H1 (cell line): Measurements from ENCODE around the gene DPEP1. TPM values are rescaled to one million over a fixed set of nuclear protein-coding genes. Genes with fewer than 3 reads are reported as not detected.

Experiments used
- CTCF ChIA-PET: fragments of 300-600 bp; sonication (Branson Sonifier 250); formaldehyde crosslinking; loops from one replicate; lab custom pipeline; 2021; ENCODE audit not compliant: partially characterized antibody; lab: Charles Lee
- POLR2A ChIA-PET: fragments of 300-600 bp; sonication (Branson Sonifier 250); formaldehyde crosslinking; loops from one replicate; lab custom pipeline; 2021; ENCODE audit warnings: inconsistent platforms; ENCODE audit not compliant: partially characterized antibody; lab: Charles Lee
- DNase-seq, 2 experiments: peaks; one replicate each; pipeline versions ENCODE4 v3.0.0 to v3.0.0-alpha.2; 2010 to 2022; ENCODE audit warnings: low spot score in 2 of 2, low read depth in 1 of 2, mixed read lengths in 1 of 2
- FAIRE-seq: peaks from 2 replicates; lab custom pipeline; 2011; peaks lifted over from hg19 to GRCh38; lab: Jason Lieb, UNC
- H2AFZ ChIP-seq: 2 replicates; pipeline ENCODE4 v1.8.1; 2012; ENCODE audit warnings: low read length, inconsistent platforms
- H2AK5ac ChIP-seq: 2 replicates; pipeline ENCODE4 v1.6.1; 2013; ENCODE audit warnings: low read depth, low read length
- H2BK120ac ChIP-seq: replicated peaks from 2 replicates; pipeline ENCODE3; 2013; ENCODE audit warnings: low read depth, low read length, inconsistent platforms
- H2BK12ac ChIP-seq: 2 replicates; pipeline ENCODE4 v1.6.1; 2013; ENCODE audit warnings: low read depth, low read length
- H2BK15ac ChIP-seq: 2 replicates; pipeline ENCODE4 v1.6.1; 2013; ENCODE audit warnings: low read length
- H2BK20ac ChIP-seq: 2 replicates; pipeline ENCODE4 v1.6.1; 2013; ENCODE audit warnings: low read length
- H2BK5ac ChIP-seq: 2 replicates; pipeline ENCODE4 v1.6.1; 2013; ENCODE audit warnings: low read depth, low read length
- H3K14ac ChIP-seq: 2 replicates; pipeline ENCODE4 v1.6.1; 2013; ENCODE audit warnings: inconsistent platforms; ENCODE audit not compliant: insufficient read length
- H3K18ac ChIP-seq: 2 replicates; pipeline ENCODE4 v1.6.1; 2013; ENCODE audit warnings: low read length; ENCODE audit errors: extremely low read depth
- H3K23ac ChIP-seq: 2 replicates; pipeline ENCODE4 v1.6.1; 2013; ENCODE audit warnings: inconsistent platforms; ENCODE audit not compliant: insufficient read length
- H3K23me2 ChIP-seq: 2 replicates; pipeline ENCODE4 v1.6.1; 2013; ENCODE audit warnings: low read depth, low read length
- H3K27ac ChIP-seq: 2 replicates; pipeline ENCODE4 v1.6.1; 2011; ENCODE audit warnings: low read depth, low read length, inconsistent platforms
- H3K27me3 ChIP-seq, 4 experiments: replicated peaks in 1 of 4; 1 replicate in 1 of 4; 2 replicates in 3 of 4; pipeline versions ENCODE4 v1.6.1 to v1.8.1; 2011 to 2013; ENCODE audit warnings: low read length in 3 of 4, mild to moderate bottlenecking in 3 of 4, inconsistent platforms in 2 of 4, mixed read lengths in 2 of 4, moderate library complexity in 1 of 4; ENCODE audit not compliant: control insufficient read depth in 3 of 4, insufficient read depth in 3 of 4; ENCODE audit errors: extremely low read depth in 1 of 4
- H3K36me3 ChIP-seq, 4 experiments: 2 replicates each; pipeline versions ENCODE4 v1.6.1 to v1.8.1; 2011 to 2013; ENCODE audit warnings: mild to moderate bottlenecking in 4 of 4, low read length in 3 of 4, moderate library complexity in 2 of 4, control low read depth in 1 of 4, inconsistent platforms in 1 of 4; ENCODE audit not compliant: insufficient read depth in 4 of 4, control insufficient read depth in 2 of 4
- H3K4ac ChIP-seq: replicated peaks from 2 replicates; pipeline ENCODE3; 2013; ENCODE audit warnings: low read length, low read depth, mixed read lengths, inconsistent platforms; ENCODE audit not compliant: insufficient read length
- H3K4me1 ChIP-seq, 4 experiments: replicated peaks in 1 of 4; 1 replicate in 1 of 4; 2 replicates in 3 of 4; pipeline versions ENCODE4 v1.6.1 to v1.8.1; 2011 to 2013; ENCODE audit warnings: low read length in 3 of 4, inconsistent platforms in 2 of 4, mixed read lengths in 1 of 4; ENCODE audit not compliant: insufficient read depth in 4 of 4, control insufficient read depth in 3 of 4
- H3K4me2 ChIP-seq, 2 experiments: 2 replicates each; pipeline versions ENCODE4 v1.6.1 to v1.8.1; 2011 to 2013; ENCODE audit warnings: low read depth in 2 of 2, low read length in 2 of 2, control low read depth in 1 of 2, inconsistent platforms in 1 of 2, mild to moderate bottlenecking in 1 of 2; ENCODE audit not compliant: insufficient read depth in 1 of 2
- H3K4me3 ChIP-seq, 4 experiments: fragments of 200-600, 300-600 bp in 1 of 4; sonication (generic), shearing (Covaris generic), sonication (Bioruptor Twin) in 1 of 4; 2 replicates each; pipeline versions ENCODE4 v1.5.1 to v1.8.1; 2011 to 2016; ENCODE audit warnings: low read length in 4 of 4, low read depth in 3 of 4, control low read depth in 2 of 4, inconsistent platforms in 2 of 4, mild to moderate bottlenecking in 2 of 4, mixed read lengths in 1 of 4, moderate library complexity in 1 of 4; ENCODE audit not compliant: insufficient read depth in 2 of 4; ENCODE audit errors: extremely low read depth in 1 of 4
- H3K56ac ChIP-seq: replicated peaks from 2 replicates; pipeline ENCODE3; 2013; ENCODE audit warnings: low read depth, mild to moderate bottlenecking, mixed read lengths, low read length, inconsistent platforms; ENCODE audit not compliant: insufficient read length
- H3K79me1 ChIP-seq: 2 replicates; pipeline ENCODE4 v1.6.1; 2013; ENCODE audit warnings: low read depth, low read length, control low read depth
- H3K79me2 ChIP-seq, 2 experiments: 2 replicates each; pipeline versions ENCODE4 v1.6.1 to v1.8.1; 2012 to 2013; ENCODE audit warnings: low read length in 2 of 2, mild to moderate bottlenecking in 2 of 2, inconsistent platforms in 1 of 2; ENCODE audit not compliant: insufficient read depth in 2 of 2, control insufficient read depth in 1 of 2
- H3K9ac ChIP-seq, 4 experiments: replicated peaks in 1 of 4; 1 replicate in 1 of 4; 2 replicates in 3 of 4; pipeline versions ENCODE4 v1.6.1 to v1.8.1; 2011 to 2013; ENCODE audit warnings: low read depth in 3 of 4, low read length in 3 of 4, control low read depth in 2 of 4, mild to moderate bottlenecking in 2 of 4, moderate library complexity in 2 of 4, inconsistent platforms in 1 of 4; ENCODE audit errors: extremely low read depth in 1 of 4
- H3K9me3 ChIP-seq, 2 experiments: 2 replicates each; pipeline versions ENCODE4 v1.6.1 to v1.8.1; 2012 to 2013; ENCODE audit warnings: mild to moderate bottlenecking in 2 of 2, moderate library complexity in 2 of 2, control low read depth in 1 of 2, inconsistent platforms in 1 of 2, low read depth in 1 of 2, low read length in 1 of 2, mixed read lengths in 1 of 2; ENCODE audit not compliant: insufficient read depth in 2 of 2
- H4K20me1 ChIP-seq, 2 experiments: replicated peaks in 1 of 2; 2 replicates each; pipeline versions ENCODE3 to v1.8.1; 2011 to 2013; ENCODE audit warnings: inconsistent platforms in 2 of 2, low read length in 2 of 2, mild to moderate bottlenecking in 1 of 2; ENCODE audit not compliant: insufficient read depth in 2 of 2, control insufficient read depth in 1 of 2
- H4K5ac ChIP-seq: 2 replicates; pipeline ENCODE4 v1.6.1; 2013; ENCODE audit warnings: low read length, low read depth, mixed read lengths, inconsistent platforms; ENCODE audit not compliant: insufficient read length
- H4K8ac ChIP-seq: 2 replicates; pipeline ENCODE4 v1.8.0; 2013; ENCODE audit warnings: mild to moderate bottlenecking, moderate library complexity, low read length, inconsistent platforms; ENCODE audit not compliant: insufficient read depth; ENCODE audit errors: extremely low read depth
- H4K91ac ChIP-seq: replicated peaks from 2 replicates; pipeline ENCODE3; 2013; ENCODE audit warnings: low read length, mixed read lengths, inconsistent platforms; ENCODE audit not compliant: insufficient read length
- EP300 ChIP-seq, 2 experiments: IDR thresholded peaks; 1 replicate in 1 of 2; 2 replicates in 1 of 2; pipeline ENCODE4 v1.6.1; 2011 to 2012; ENCODE audit warnings: low read depth in 2 of 2, low read length in 2 of 2, mild to moderate bottlenecking in 2 of 2, borderline replicate concordance in 1 of 2, inconsistent platforms in 1 of 2, moderate library complexity in 1 of 2
- HDAC6 ChIP-seq: IDR thresholded peaks from one replicate; pipeline ENCODE4 v1.7.1; 2012; ENCODE audit warnings: low read depth, mild to moderate bottlenecking, inconsistent platforms, low read length, moderate library complexity
- JUN ChIP-seq: IDR thresholded peaks from 2 replicates; pipeline ENCODE4 v1.6.1; 2011; ENCODE audit warnings: low read depth, mild to moderate bottlenecking, improper control_type of control experiment, low read length
- KDM4A ChIP-seq: IDR thresholded peaks from one replicate; pipeline ENCODE4 v1.7.1; 2012; ENCODE audit warnings: low read depth, mild to moderate bottlenecking, moderate library complexity, low read length, inconsistent platforms; ENCODE audit not compliant: severe bottlenecking
- MAFK ChIP-seq: IDR thresholded peaks from 2 replicates; pipeline ENCODE4 v1.6.1; 2012; ENCODE audit warnings: low read depth, mild to moderate bottlenecking, improper control_type of control experiment, low read length
- NRF1 ChIP-seq: IDR thresholded peaks from 2 replicates; pipeline ENCODE4 v1.6.1; 2011; ENCODE audit warnings: mild to moderate bottlenecking, low read depth, low read length, improper control_type of control experiment
- RXRA ChIP-seq: IDR thresholded peaks from 2 replicates; pipeline ENCODE4 v1.6.1; 2011; ENCODE audit warnings: low read depth, mild to moderate bottlenecking, low read length, moderate library complexity; ENCODE audit not compliant: insufficient read depth
- SIN3A ChIP-seq, 2 experiments: IDR thresholded peaks in 1 of 2; conservative IDR thresholded peaks in 1 of 2; 2 replicates each; pipeline ENCODE4 v1.6.1; 2011 to 2012; ENCODE audit warnings: low read length in 2 of 2, improper control_type of control experiment in 1 of 2, low read depth in 1 of 2, mild to moderate bottlenecking in 1 of 2
- SP4 ChIP-seq: IDR thresholded peaks from 2 replicates; pipeline ENCODE4 v1.6.1; 2012; ENCODE audit warnings: low read length, inconsistent platforms
- WGBS, 2 experiments: shearing (Covaris generic) in 1 of 2; methylation state at CpG; one replicate each; pipeline versions ENCODE4 v1.1.6 to v1.1.7; 2013 to 2015; ENCODE audit warnings: low lambda C conversion rate in 2 of 2, mixed read lengths in 2 of 2, inconsistent platforms in 1 of 2, low coverage in 1 of 2, missing lambda C conversion rate in 1 of 2; ENCODE audit not compliant: insufficient replicate concordance in 2 of 2, insufficient coverage in 1 of 2, insufficient read length in 1 of 2; ENCODE audit errors: extremely low coverage in 1 of 2, missing lambda C conversion rate in 1 of 2; 5-methylcytosine and 5-hydroxymethylcytosine counted together
- polyA plus RNA-seq, 7 experiments: library from polyadenylated mRNA; depleted of rRNA in 3 of 7; stranded (reverse) in 5 of 7; unstranded in 2 of 7; fragments of >200 nt in 5 of 7; fragments of 200-250 nt in 2 of 7; gene quantifications; 1 replicate in 5 of 7; 2 replicates in 1 of 7; 4 replicates in 1 of 7; pipeline versions ENCODE4 v1.2.1 to v1.2.3, GENCODE V29; 2011 to 2013; ENCODE audit warnings: missing spikeins in 2 of 7, mixed read lengths in 2 of 7
- total RNA-seq: library from RNA; stranded (reverse); fragmentation: NEBNext Ultra II Directional; extraction: Animal tissue kit (Norgen Biotek cat#: 25700); gene quantifications from 2 replicates; pipeline ENCODE4 v1.2.1, GENCODE V29; 2021
- TF ChIP-seq, protein P1 (sequence below), 3 experiments: IDR thresholded peaks; 1 replicate in 2 of 3; 2 replicates in 1 of 3; pipeline versions ENCODE4 v1.5.1 to v1.6.1; 2011; ENCODE audit warnings: low read length in 3 of 3, mild to moderate bottlenecking in 3 of 3, inconsistent platforms in 2 of 3, low read depth in 1 of 3, moderate library complexity in 1 of 3; ENCODE audit not compliant: insufficient read depth in 1 of 3; ENCODE audit errors: control extremely low read depth in 1 of 3

The DPEP1 gene
- total and polyA plus RNA-seq, 2 of the 8 experiments (the other 6 are each of a cell fraction or from before 2014, with no cell fraction given) = 2.8 to 3.1 TPM

DNA sequence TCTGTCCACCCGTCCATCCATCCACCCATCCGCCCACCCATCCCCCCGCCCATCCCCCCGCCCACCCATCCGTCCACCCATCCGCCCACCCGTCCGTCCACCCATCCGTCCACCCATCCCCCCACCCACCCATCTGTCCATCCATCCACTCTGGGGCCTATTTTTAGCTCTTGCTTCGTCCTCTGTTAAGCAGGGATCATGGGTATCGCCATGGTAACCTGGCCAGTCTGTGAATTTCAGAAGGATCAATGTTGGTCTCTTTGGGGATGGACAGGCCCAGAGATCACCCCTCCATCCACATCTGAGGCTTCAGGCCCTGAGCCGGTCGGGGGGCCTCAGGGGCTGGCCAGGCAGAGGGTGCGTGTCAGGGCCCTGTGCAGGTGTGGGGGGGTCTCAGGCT is 15.2 kb upstream of the DPEP1 start:
- no peak overlapping the region for H2BK5ac ChIP-seq
- TF ChIP-seq KDM4A (no peak), NRF1 (no peak), EP300 (IDR thresholded peaks at IDR 0.05; ENCODE audit: borderline replicate concordance in 1 of 2, low read depth in 2 of 2, low read length in 2 of 2) (no peak), SP4 (no peak), HDAC6 (no peak), MAFK (no peak), RXRA (no peak), JUN (no peak), SIN3A (conservative IDR thresholded peaks at IDR 0.05 in 1 of 2, IDR thresholded peaks at IDR 0.05 in 1 of 2; ENCODE audit: low read depth in 1 of 2, low read length in 2 of 2) (no peak)
- TF ChIP-seq, protein P1, sequence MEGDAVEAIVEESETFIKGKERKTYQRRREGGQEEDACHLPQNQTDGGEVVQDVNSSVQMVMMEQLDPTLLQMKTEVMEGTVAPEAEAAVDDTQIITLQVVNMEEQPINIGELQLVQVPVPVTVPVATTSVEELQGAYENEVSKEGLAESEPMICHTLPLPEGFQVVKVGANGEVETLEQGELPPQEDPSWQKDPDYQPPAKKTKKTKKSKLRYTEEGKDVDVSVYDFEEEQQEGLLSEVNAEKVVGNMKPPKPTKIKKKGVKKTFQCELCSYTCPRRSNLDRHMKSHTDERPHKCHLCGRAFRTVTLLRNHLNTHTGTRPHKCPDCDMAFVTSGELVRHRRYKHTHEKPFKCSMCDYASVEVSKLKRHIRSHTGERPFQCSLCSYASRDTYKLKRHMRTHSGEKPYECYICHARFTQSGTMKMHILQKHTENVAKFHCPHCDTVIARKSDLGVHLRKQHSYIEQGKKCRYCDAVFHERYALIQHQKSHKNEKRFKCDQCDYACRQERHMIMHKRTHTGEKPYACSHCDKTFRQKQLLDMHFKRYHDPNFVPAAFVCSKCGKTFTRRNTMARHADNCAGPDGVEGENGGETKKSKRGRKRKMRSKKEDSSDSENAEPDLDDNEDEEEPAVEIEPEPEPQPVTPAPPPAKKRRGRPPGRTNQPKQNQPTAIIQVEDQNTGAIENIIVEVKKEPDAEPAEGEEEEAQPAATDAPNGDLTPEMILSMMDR (IDR thresholded peaks at IDR 0.05; ENCODE audit: control extremely low read depth in 1 of 3, insufficient read depth in 1 of 3, low read depth in 1 of 3, low read length in 3 of 3) = no peak
- TF ChIP-seq, all 59 proteins: peak for 0
- Histone ChIP-seq H3K27ac (no peak overlapping the region), H2BK12ac (no peak overlapping the region), H4K8ac (no peak overlapping the region), H2BK120ac (no peak overlapping the region), H3K9me3 (no peaks in the 10 kb centered on the region), H4K91ac (no peak overlapping the region), H3K56ac (no peak overlapping the region), H3K18ac (no peak overlapping the region), H2AK5ac (no peak overlapping the region), H3K36me3 (no peaks in the 10 kb centered on the region), H3K23ac (no peak overlapping the region), H3K79me2 (no peaks in the 10 kb centered on the region), H3K4me1 (peaks cover 0 to 11% (median 9%) of the 10 kb centered on the region in 4 experiments; a peak in 5 of 7 replicates), H4K5ac (no peak overlapping the region), H2BK15ac (no peak overlapping the region), H3K14ac (no peak overlapping the region), H2AFZ (no peak overlapping the region), H2BK20ac (no peak overlapping the region), H3K27me3 (no peaks in the 10 kb centered on the region; a peak in 1 of 7 replicates), H4K20me1 (peaks cover 0 to 11% of the 10 kb centered on the region in 2 experiments), H3K9ac (no peak overlapping the region), H3K23me2 (peaks cover 2% of the 10 kb centered on the region), H3K4ac (no peak overlapping the region), H3K4me3 (no peak overlapping the region), H3K4me2 (no peak overlapping the region), H3K79me1 (no peaks in the 10 kb centered on the region)
- DNase-seq = no peak
- 97% methylated on average over 5 of the region's 14 CpGs; no CpG with 5 or more reads in 1 of the 2 experiments for WGBS, 2 experiments
- ChIA-PET POLR2A (interaction anchor here (1.0 to 1.4 kb wide), 3 partner anchors 15 to 37 kb away, joined by 4 to 5 read pairs (median 5); partner anchors contain the start of gene DPEP1), CTCF (no interaction called here)
- FAIRE-seq = no peak
